ENCODE results near the gene KPTN.

The KPTN gene

DNA sequence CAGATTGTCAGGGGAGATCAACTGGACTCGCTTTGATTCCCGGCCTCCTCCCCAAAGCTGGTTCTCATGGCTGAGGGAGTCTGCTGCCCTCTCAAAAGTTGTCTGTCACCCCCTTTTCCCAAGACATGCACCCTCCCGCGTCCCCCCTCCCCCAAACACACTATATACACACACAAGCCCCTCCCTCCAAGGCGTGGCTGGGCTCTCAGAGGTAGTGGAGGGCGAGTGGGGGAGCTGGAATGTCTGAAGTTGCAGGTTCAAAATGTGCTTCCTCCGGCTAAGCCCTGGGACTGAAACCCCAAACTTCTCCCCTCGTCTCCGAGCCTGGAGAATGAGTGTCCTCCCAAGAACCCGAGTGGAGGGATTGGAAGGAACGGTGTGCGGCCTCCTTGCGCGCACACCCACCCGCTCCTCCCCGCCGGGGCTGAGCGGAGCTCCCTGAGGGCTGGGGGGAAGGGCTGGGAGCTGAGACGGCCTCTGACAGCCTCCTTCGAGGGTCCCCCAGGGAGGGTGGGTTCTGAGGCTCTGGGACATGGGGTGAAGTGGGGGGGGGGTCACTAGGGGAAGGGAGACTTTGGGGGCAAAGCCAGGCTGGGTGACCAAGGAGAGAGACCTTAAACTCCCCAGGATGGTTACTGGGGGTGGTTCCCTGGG is 54.8 kb downstream of the KPTN start:
- no peak overlapping the region for H3K4me3 ChIP-seq (ENCODE audit: low read depth, low read length)

DNA sequence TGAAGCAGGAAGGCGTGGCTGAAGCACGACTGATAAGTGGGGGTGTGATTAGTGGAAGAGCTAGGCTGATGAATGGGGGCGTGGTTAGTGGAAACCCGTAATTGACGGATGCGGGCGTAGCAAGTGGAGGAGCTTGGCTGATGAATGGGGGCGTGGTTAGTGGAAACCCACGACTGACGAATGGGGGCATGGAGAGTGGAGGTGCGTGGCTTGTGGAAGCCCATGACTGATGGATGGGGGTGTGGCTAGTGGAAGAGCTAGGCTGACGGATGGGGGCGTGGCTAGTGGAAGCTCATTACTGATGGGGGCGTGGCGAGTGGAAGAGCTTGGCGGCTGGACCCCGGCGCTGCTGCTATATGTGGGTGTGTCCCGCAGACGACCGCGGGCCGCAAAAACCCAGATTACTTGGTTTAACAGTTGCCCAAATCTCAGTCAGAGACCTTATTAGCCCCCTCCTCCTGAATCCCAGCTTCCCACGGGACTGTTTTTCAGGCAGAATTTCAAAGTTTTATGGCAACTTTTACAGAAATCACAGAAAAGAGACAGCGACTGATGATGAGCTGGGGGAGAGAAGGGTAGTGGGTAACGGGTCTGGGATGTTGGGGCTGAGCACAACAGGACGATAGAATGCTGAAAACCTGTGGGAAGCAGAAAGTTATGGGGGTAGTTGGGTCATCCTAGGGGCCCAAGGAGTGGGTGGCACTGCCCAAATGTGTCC is 55.7 kb downstream of the KPTN start:
- peak; percentile 100 for DNase-seq
- TF ChIP-seq, protein P1, sequence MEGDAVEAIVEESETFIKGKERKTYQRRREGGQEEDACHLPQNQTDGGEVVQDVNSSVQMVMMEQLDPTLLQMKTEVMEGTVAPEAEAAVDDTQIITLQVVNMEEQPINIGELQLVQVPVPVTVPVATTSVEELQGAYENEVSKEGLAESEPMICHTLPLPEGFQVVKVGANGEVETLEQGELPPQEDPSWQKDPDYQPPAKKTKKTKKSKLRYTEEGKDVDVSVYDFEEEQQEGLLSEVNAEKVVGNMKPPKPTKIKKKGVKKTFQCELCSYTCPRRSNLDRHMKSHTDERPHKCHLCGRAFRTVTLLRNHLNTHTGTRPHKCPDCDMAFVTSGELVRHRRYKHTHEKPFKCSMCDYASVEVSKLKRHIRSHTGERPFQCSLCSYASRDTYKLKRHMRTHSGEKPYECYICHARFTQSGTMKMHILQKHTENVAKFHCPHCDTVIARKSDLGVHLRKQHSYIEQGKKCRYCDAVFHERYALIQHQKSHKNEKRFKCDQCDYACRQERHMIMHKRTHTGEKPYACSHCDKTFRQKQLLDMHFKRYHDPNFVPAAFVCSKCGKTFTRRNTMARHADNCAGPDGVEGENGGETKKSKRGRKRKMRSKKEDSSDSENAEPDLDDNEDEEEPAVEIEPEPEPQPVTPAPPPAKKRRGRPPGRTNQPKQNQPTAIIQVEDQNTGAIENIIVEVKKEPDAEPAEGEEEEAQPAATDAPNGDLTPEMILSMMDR (IDR thresholded peaks at IDR 0.05; ENCODE audit: low read depth, low read length), result no peak
- Histone ChIP-seq H3K36me3 (no peaks in the 10 kb centered on the region), H3K27ac (peak overlapping the region; percentile 75), H3K9me3 (ENCODE audit: severe bottlenecking) (no peaks in the 10 kb centered on the region), H3K27me3 (ENCODE audit: insufficient read depth, low read depth, severe bottlenecking) (no peaks in the 10 kb centered on the region), H3K4me3 (ENCODE audit: low read depth, low read length) (peak overlapping the region; percentile 37)

More for the DNA sequence above, 54.8 kb downstream of the KPTN start:
- H3K36me3 ChIP-seq, result peaks cover 1% of the 10 kb centered on the region; the same call in 1 of the 2 replicates
- no peaks in the 10 kb centered on the region for H3K9me3 ChIP-seq (ENCODE audit: severe bottlenecking)
- DNase-seq, result no peak
- no peak overlapping the region for H3K27ac ChIP-seq
- TF ChIP-seq, protein P1 (IDR thresholded peaks at IDR 0.05; ENCODE audit: low read depth, low read length), result no peak
- H3K27me3 ChIP-seq (ENCODE audit: insufficient read depth, low read depth, severe bottlenecking), result no peaks in the 10 kb centered on the region

DNA sequence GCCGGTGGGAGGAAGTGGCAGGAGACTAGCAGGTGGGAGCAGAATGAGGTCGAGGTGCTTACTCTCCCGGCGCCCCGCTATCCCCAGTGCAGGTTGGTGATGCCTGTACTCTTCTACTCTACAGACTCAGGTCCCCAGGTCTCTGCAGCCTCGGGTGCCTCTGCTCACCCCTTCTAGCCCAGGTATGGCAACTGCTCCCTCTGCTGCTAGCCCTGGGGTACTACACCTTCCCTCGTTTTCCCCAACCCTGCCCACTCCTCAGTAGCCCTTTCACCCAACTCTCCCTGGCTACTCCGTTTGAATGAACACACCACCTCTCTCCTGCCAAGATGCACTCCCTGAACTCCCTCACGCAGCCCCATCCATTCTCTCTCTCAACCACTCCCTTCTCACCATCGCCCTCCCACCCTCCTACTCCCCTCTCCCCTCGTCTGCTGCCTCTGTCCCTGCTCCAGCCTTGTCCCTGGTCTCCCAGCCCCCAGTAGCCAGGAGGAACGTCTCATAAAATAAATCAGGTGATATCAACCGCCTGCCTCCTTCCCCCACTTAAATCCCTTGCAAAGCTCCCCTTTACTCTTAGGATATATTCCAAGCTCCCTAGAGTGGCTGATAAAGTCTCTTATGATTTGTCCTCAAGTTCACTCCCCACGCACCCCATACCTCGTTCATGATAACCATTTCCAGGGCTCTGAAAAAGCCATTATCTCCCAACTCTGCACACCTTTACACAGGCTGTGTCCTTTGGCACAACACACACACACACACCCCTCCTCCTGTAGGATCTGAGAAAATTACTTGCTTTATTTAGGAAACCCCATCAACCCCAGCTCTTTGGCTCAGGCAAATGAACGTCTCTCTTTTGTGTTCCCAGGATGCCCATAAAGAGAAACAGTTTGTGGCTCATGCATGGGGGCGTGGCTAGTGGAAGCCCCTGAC is 56.5 kb downstream of the KPTN start:
- H3K27me3 ChIP-seq (ENCODE audit: insufficient read depth, low read depth, severe bottlenecking), result no peaks in the 10 kb centered on the region
- H3K27ac ChIP-seq, result peak overlapping the region; percentile 75
- H3K4me3 ChIP-seq (ENCODE audit: low read depth, low read length), result peak overlapping the region; percentile 25
- DNase-seq, result peak; percentile 87
- TF ChIP-seq, protein P1 (IDR thresholded peaks at IDR 0.05; ENCODE audit: low read depth, low read length), result peak; percentile 87
- H3K9me3 ChIP-seq (ENCODE audit: severe bottlenecking), result no peaks in the 10 kb centered on the region
- no peaks in the 10 kb centered on the region for H3K36me3 ChIP-seq

All from WERI-Rb-1 (cell line).